HepG2 (cell line): Measurements from ENCODE around the gene ZC3H18. TPM values are rescaled to one million over a fixed set of nuclear protein-coding genes. Genes with fewer than 3 reads are reported as not detected.

Experiments
- CBX2 ChIP-seq, 2 experiments: fragments of 200-600 bp in 1 of 2; sonication (generic); formaldehyde crosslinking in 1 of 2; IDR thresholded peaks; 2 replicates each; pipeline versions ENCODE4 v1.7.0 to v1.8.1; 2018 to 2022; ENCODE audit warnings: low read depth in 2 of 2, low read length in 1 of 2, mild to moderate bottlenecking in 1 of 2, missing genetic modification reagents in 1 of 2
- CC2D1A ChIP-seq: sonication (generic); formaldehyde crosslinking; IDR thresholded peaks from 2 replicates; pipeline ENCODE4 v1.8.1; 2023; ENCODE audit warnings: mild to moderate bottlenecking, missing genetic modification reagents
- CCDC6 ChIP-seq: sonication (generic); formaldehyde crosslinking; IDR thresholded peaks from 2 replicates; pipeline ENCODE4 v1.8.1; 2022; ENCODE audit warnings: mild to moderate bottlenecking, missing genetic modification reagents, moderate library complexity
- GMEB2 ChIP-seq: IDR thresholded peaks from 2 replicates; pipeline ENCODE4 v1.6.1; 2016; ENCODE audit warnings: missing biosample characterization, missing genetic modification reagents, low read depth
- MED8 ChIP-seq: sonication (generic); formaldehyde crosslinking; IDR thresholded peaks from 2 replicates; pipeline ENCODE4 v1.8.1; 2023; ENCODE audit warnings: mild to moderate bottlenecking, missing genetic modification reagents; ENCODE audit not compliant: insufficient replicate concordance
- MXI1 ChIP-seq: IDR thresholded peaks from 3 replicates; pipeline ENCODE4 v1.6.1; 2012; ENCODE audit warnings: low read depth, low read length, inconsistent platforms, borderline replicate concordance
- THRA ChIP-seq: sonication (generic); formaldehyde crosslinking; IDR thresholded peaks from 2 replicates; pipeline ENCODE4 v1.4.0; 2020; ENCODE audit warnings: missing genetic modification reagents, borderline replicate concordance
- ZBTB10 ChIP-seq: sonication (generic); formaldehyde crosslinking; IDR thresholded peaks from 2 replicates; pipeline ENCODE4 v1.4.0; 2020; ENCODE audit warnings: missing genetic modification reagents, borderline replicate concordance
- ZFP62 ChIP-seq: sonication (generic); formaldehyde crosslinking; IDR thresholded peaks from 2 replicates; pipeline ENCODE4 v1.4.0; 2020; ENCODE audit warnings: missing genetic modification reagents
- ZNF350 ChIP-seq: sonication (generic); formaldehyde crosslinking; IDR thresholded peaks from 2 replicates; pipeline ENCODE4 v1.4.0; 2020; ENCODE audit warnings: mild to moderate bottlenecking, low read depth, missing genetic modification reagents, borderline replicate concordance
- ZNF619 ChIP-seq: sonication (generic); formaldehyde crosslinking; IDR thresholded peaks from 2 replicates; pipeline ENCODE4 v1.4.0; 2020; ENCODE audit warnings: mild to moderate bottlenecking, missing genetic modification reagents
- ZNF646 ChIP-seq: sonication (generic); formaldehyde crosslinking; IDR thresholded peaks from 2 replicates; pipeline ENCODE4 v1.9.0; 2021; ENCODE audit warnings: mild to moderate bottlenecking, missing genetic modification reagents
- ZNF704 ChIP-seq: sonication (generic); formaldehyde crosslinking; IDR thresholded peaks from 2 replicates; pipeline ENCODE4 v1.8.1; 2023; ENCODE audit warnings: mild to moderate bottlenecking, inconsistent platforms, moderate library complexity, missing genetic modification reagents, borderline replicate concordance
- polyA plus RNA-seq, 8 experiments: library from polyadenylated mRNA; depleted of rRNA in 3 of 8; stranded (reverse) in 7 of 8; unstranded in 1 of 8; fragments of >200 nt; fragmentation: Illumina TruSeq in 4 of 8; extraction: Trizol in 4 of 8; gene quantifications; 2 replicates each; pipeline versions ENCODE4 v1.2.1 to v1.2.3, GENCODE V29; 2011 to 2016; ENCODE audit warnings: low read depth in 4 of 8, missing spikeins in 1 of 8, mixed read lengths in 1 of 8; ENCODE audit not compliant: insufficient read depth in 1 of 8
- total RNA-seq, 5 experiments: library from RNA; depleted of rRNA; stranded (reverse); fragments of >200 nt; fragmentation: Illumina TruSeq; extraction: Trizol; gene quantifications; 2 replicates each; pipeline ENCODE4 v1.2.3, GENCODE V29; 2016; ENCODE audit warnings: low read depth in 1 of 5

Gene ZC3H18
- total and polyA plus RNA-seq, 2 of the 13 experiments (the other 11 are each of a cell fraction or from before 2014, with no cell fraction given): 11.2 to 27.4 TPM

DNA sequence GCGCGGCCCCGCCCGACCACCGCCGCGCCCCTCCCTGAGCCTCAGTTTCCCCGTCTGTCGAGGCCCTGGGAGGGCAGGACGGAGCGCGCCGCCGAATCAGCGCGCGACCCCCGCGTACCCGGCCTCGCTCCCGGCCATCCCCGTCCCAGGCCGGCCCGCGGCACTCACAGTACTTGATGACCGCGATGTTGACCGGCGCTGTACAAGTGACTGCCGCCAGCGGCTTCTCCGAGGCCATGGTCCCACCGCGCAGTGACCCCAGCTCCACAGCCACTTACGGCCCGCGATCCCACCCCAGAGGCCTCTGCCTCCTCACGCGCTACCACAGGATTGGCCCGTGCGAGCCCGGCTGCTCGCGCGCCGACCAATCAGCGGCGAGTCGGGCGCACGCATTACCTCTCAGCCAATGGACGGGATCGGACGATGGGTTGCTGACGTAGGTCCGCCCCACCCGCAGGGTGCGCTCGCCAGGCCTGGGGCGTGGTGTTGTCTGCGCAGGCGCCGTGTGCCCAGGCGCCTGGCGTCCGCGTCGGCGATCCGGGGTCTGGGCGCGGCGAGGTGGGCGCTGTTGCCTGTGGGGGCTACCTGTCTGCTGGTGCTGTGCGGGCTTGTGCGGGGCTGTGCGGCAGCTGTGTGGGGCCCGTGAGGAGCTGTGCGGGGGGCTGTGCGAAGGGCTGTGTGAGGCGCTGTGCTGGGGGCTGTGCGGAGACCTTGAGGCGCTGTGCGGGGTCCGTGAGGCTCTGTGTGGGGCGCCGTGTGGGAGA lies 92.8 kb downstream of the ZC3H18 start, which contains the start of gene MVD (continued):
- TF ChIP-seq ZNF646 (no peak), ZNF619 (peak; percentile 79; the same call in 1 of the 2 replicates), MXI1 (peak; percentile 88; the same call in 2 of the 3 replicates), CBX2 (IDR thresholded peaks at IDR 0.05; ENCODE audit: low read depth, low read length) (no peak), CBX2 (CRISPR knock-in tag; IDR thresholded peaks at IDR 0.05; ENCODE audit: low read depth) (0 out of 2 replicates have a peak, but pooled peaks have one; percentile 18), ZBTB10 (CRISPR knock-in tag) (no peak; the same call in none of the 2 replicates), MED8 (peak; percentile 86), CC2D1A (CRISPR knock-in tag) (no peak), ZNF350 (CRISPR knock-in tag) (peak; percentile 90), ZNF704 (CRISPR knock-in tag) (peak; percentile 92; the same call in 1 of the 2 replicates), CCDC6 (CRISPR knock-in tag) (peak; percentile 62; the same call in 1 of the 2 replicates), ZFP62 (CRISPR knock-in tag) (no peak), THRA (CRISPR knock-in tag) (peak; percentile 64; the same call in 1 of the 2 replicates), GMEB2 (CRISPR knock-in tag) (peak; percentile 84)
